GM21447 (cell line): ENCODE data around the gene GADD45G.

ENCODE experiments used
- ATAC-seq: cut with Tn5 transposase; IDR thresholded peaks from one replicate; pipeline ENCODE4 v1.9.1; 2021; ENCODE audit not compliant: unreplicated experiment

The GADD45G gene

DNA sequence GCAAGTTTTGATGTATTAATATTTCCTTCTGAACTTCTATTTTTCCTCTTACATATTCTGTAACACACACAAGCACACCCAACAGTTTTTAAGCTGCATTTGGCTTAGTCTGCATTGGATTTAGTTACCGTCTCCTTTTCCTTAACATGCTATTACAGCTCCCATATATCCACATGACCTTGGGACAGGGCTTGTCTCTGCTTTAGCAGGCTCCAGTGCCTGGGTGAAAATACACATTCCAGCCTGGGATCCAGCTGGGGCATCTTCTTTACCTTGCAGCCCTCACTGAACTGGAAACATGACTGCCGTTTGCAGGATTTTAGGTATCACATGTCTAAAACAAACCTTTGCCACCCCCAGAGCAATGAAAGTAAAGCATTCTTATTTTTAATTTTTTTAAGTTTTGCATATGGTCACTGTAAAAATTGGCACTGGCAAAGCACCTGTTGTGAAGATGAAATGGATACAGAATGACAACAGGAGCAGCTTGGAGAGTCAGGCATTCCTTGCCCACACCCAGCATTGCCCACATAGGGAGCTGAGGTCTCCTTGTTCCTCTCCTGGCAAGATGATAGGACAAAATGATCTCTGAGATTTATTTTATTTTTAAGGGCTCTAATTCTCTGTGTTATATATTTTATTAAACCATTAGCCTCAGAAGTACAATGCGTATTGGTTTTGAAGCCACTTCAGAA, 4.0 kb downstream of the GADD45G start:
- no peak for ATAC-seq

GRCh38 chr9:89609426-89610006, 4.7 kb downstream of the GADD45G start:
- no peak for ATAC-seq

- ATAC-seq, result no peak
Measured at GRCh38 chr9:89610391-89610925, 5.6 kb downstream of the GADD45G start.

- no peak for ATAC-seq
Measured at GRCh38 chr9:89611425-89611824, 6.6 kb downstream of the GADD45G start.

- ATAC-seq, result no peak
Measured at GRCh38 chr9:89612566-89613278, 7.9 kb downstream of the GADD45G start.

- ATAC-seq, result no peak
Measured at GRCh38 chr9:89613912-89614892, 9.4 kb downstream of the GADD45G start.

- no peak for ATAC-seq
Measured at GRCh38 chr9:89615661-89616060, 10.8 kb downstream of the GADD45G start.

DNA sequence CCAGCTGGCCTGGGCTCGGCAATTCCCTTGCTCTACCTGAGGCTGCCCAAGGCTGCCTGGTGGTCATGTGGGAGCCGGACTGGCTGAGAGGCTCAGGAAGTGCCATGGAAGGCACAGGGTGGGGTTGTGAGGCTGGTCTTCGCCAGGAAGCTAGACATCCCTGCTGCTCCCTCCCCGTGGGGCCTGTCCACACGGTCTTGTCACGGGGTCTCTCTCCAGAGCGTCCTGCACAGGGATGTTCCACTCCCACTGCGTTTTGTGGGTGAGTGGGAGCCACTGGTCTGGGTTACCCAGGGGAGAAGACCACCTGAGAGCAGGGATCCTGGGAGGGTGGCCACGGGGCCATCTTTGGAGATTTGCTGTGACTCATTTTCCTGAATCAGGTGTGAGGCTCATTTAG, 11.6 kb downstream of the GADD45G start:
- no peak for ATAC-seq

GRCh38 chr9:89617978-89618377, 13.2 kb downstream of the GADD45G start:
- no peak for ATAC-seq

GRCh38 chr9:89619019-89619418, 14.2 kb downstream of the GADD45G start:
- no peak for ATAC-seq

DNA sequence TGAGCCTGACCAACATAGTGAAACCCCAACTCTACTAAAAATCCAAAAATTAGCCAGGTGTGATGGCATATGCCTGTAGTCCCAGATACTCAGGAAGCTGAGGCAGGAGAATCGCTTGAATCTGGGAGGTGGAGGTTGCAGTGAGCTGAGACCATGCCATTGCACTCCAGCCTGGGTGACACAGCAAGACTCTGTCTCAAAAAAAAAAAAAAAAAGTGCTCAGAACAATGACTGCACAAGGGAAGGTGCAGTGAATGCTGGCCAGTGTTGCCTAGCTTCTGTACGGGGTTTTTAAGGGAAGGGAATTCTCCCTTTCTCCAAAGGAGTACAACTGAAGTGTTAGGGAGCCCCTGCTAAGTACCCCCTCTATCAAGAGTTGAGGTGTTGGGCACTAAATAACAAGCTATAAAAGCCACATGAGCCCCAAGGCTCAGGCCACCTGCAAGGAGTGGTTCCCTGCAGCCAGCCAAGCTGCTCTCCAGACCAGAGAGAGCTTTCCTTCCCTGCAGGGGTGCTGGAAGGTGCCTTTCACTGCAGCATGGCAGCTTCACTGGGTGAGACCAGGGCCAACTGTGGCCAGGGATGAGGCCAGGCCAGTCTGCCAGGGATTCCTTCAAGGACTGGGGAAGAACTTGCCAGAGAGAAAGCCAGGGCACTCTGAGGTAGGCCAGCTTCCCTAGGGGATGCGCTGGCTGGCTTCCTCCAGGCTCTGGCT, 14.8 kb downstream of the GADD45G start:
- no peak for ATAC-seq

DNA sequence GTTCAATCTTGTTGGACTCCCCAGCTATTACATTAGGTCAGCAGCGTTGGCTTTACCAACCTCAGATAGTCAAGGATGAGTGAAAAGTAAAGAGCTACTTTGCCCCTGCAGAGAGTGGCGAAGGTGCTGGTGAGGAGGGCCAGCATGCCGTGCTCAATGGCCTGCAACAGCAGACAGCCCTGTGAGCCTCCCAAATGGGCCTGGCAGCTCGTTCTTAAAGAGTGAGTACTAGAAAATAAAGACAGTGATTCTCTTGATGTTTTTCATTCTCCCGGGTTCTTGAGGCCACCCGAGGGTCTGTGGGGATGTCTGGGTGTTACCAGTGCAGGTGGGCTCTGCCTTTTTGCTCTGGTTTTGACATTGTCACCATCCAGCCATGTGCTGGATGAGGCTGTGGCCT, 16.2 kb downstream of the GADD45G start:
- ATAC-seq, result no peak

- no peak for ATAC-seq
Measured at GRCh38 chr9:89621676-89622075, 16.9 kb downstream of the GADD45G start.

GRCh38 chr9:89622933-89623861, 18.4 kb downstream of the GADD45G start:
- ATAC-seq, result no peak

GRCh38 chr9:89623925-89624420, 19.2 kb downstream of the GADD45G start:
- no peak for ATAC-seq

DNA sequence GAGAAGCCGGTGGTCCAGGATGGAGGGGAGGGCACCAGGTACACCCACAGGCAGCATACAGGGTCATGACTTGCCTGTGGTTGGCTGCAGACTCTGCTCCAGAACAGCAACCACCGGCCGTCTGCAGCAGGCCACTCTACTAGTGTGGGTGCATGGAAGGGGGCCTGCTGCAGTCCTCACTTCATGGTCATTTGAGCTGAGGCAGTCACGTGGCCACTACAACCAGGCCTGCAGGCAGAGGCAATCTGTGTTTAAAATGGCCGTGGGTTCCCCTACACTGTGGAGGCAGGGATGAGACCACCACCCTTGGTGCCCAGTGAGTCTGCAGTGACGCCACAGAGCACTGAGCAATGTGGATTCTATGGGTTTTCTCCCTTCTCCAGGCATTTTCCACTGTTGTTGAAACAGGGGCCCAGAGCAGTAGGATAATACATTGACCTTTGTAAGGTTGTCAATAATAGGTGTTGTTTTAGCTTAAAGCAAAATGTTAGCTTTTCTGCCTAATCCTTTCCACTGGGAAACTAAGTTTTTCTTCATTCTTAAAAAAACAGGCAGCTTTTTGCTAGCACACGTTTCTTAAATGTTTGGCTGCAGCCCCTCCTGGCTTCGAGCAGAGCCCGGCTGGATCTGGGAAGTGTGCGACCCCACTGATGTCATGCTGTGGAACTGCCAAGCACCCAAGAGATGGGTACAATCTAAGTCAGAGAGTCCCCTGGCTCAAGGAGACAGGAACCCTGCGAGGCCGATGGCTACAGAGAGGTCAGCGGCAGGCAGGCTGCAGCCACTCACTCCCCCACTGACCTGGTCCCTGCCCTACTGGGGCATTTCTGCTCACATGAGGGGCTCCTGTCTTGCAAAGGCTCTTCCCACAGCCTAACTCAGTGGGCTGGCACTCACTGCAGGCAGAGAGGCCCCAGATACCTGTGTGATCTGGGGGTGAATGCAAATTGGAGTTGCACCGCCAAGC, 21.2 kb downstream of the GADD45G start:
- ATAC-seq, result no peak

DNA sequence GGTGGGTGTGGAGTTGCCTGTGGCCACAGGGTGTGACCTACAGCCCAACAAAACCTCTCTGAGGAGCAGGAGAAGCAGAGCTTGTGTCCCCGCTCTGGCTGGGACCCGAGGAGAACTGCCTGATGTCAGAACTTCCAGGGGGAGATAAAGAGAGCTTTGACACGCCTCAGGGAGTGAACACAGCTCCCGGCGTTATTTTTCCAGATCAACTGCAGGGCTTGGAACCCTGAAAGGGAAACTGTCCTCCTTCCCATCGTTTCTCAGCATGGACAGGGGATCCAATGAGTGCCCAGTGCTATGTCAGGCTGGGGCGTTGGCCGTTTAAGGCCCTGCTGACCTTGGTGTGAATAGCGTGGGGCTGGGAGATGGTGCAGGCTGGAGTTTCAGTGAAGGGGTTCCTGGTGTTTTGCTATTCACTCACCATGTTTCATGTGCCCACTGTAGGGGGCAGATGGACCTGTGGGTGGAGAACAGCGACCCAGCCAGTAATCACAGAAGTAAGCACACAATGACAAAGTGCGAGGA, 22.0 kb downstream of the GADD45G start:
- ATAC-seq, result no peak

DNA sequence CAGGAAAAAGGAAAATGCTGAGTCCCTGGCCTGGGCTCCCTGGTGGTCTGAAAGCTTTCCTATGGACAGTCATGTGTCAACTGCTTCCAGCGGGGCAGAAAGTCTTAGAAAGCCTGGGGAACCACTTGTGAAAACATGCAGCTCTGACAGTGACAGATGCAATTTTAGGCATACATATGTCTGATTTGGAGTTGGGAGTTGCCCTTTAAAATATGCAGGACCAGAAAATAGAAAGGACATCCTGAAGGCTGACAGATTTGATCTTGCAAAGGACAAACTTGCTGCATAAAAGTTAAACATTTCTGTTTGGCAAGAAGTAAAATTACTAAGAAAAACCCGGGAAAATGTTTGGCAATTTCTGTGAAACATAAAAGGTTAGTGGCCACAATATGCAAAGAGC, 23.8 kb downstream of the GADD45G start:
- no peak for ATAC-seq
